NCI-H524 treated with DMSO at 0.1 percent for 48 hours (cell line): ENCODE measurements around the gene KRTAP10-1.

Experiments used
- DNase-seq: peaks from one replicate; lab custom pipeline; 2025; lab: John Stamatoyannopoulos, UW

KRTAP10-1 gene

GRCh38 chr21:44527156-44527982, 12.6 kb downstream of the KRTAP10-1 start:
- no peak for DNase-seq

- no peak for DNase-seq
These were observed 13.6 kb downstream of the KRTAP10-1 start for GRCh38 chr21:44526096-44526997.

- no peak for DNase-seq
These were observed 14.5 kb downstream of the KRTAP10-1 start for GRCh38 chr21:44525391-44526095.

GRCh38 chr21:44524414-44525371, 15.3 kb downstream of the KRTAP10-1 start:
- DNase-seq = no peak

DNA sequence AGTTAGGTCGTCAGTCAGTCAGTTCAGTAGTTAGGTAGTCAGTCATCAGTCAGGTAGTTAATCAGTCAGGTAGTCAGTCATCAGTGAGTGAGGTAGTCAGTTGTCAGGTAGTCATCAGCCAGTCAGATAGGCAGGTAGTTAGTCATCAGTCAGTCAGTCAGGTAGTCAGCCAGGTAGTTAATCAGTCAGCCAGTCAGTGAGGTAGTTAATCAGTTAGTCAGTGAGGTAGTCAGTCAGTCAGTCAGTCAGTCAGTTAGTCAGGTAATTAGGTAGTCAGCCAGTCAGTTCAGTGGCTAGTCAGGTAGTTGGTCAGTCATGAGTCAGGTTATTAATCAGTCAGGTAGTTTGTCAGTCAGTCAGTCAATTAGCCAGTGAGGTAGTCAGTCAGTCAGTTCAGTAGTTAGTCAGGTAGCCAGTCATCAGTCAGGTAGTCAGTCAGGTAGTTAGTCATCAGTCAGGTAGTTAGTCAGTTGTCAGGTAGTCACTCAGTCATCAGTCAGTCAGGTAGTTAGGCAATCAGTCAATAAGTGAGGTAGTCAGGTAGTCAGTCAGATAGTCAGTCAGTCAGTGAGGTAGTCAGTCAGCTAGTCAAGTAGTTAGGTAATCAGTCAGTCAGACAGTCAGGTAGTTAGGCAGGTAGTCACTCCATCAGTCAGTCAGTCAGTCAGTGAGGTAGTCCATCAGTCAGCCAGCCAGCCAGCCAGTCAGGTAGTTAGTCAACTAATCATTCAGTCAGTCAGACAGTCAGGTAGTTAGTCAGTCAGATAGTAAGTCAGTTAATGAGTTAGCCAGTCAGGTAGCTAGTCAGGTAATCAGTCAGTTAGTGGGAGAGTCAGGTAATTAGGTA, 16.2 kb downstream of the KRTAP10-1 start:
- DNase-seq = no peak

GRCh38 chr21:44522753-44523204, 17.2 kb downstream of the KRTAP10-1 start:
- no peak for DNase-seq

DNA sequence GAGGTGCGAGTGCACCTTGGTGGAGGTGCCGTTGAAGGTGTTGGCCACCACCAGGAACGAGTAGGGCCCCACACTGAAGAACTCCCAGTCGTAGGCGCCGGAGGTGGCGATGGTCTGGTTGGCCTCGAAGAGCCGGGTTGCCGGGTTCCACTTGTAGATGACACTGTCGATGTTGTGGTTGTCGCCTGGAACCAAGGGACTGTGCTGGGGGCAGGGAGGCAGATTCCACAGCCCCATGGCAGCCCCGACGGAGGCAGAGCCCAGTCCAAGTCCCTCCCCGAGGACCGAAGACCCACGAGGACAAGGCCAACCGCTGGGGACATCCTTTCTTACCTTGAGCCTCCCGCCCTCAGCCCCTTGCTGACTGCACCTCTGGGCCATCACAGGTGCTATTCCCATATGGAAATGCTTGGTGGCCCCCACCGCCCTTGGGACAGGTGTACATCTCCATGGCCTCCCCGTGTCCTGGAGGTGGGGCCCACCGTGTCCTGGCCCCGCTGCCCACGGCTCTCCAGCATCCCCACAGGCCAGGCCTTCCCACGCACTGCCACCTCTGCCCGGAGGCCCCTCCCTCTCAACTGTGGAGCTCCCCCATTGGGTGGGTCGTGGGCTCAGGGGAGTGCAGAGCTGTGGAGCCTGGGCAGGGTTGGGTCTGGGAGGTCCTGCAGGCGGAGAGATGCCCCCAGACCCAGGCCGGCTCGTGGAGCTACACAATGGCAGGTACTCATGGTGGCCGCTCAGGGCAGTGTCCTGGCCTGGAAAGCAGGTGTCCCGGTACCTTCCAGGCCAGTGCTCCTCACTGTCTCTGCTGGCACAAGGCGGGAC, 17.9 kb downstream of the KRTAP10-1 start:
- DNase-seq = no peak

- DNase-seq = no peak
These were observed 18.6 kb downstream of the KRTAP10-1 start for GRCh38 chr21:44521301-44521927.

- no peak for DNase-seq
These were observed 19.4 kb downstream of the KRTAP10-1 start for GRCh38 chr21:44520326-44521300.

GRCh38 chr21:44519346-44520325, 20.4 kb downstream of the KRTAP10-1 start:
- DNase-seq = no peak

DNA sequence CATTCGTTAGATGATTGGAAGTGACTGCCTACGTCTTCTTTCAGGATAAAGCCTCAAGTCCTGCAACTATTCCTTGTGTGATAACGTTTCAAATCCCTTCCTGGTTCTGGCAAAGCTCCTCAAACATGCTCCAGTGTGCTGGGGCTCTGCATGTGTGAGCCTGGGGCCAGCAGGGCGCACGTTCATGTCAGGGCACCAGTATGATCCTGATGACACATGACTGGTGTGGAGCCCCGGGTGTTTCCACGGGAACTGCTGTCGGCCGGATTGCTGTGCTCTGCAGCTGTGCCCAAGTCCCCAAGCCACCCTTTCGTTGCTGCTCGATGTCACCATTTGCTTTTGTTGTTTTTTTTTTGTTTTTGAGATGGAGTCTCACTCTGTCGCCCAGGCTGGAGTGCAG, 21.3 kb downstream of the KRTAP10-1 start:
- no peak for DNase-seq

GRCh38 chr21:44517175-44517899, 22.7 kb downstream of the KRTAP10-1 start:
- peak; percentile 80 for DNase-seq

- no peak for DNase-seq
These were observed 23.2 kb downstream of the KRTAP10-1 start for GRCh38 chr21:44516828-44517174.

GRCh38 chr21:44516342-44516741, 23.7 kb downstream of the KRTAP10-1 start:
- no peak for DNase-seq

- no peak for DNase-seq
These were observed 24.4 kb downstream of the KRTAP10-1 start for GRCh38 chr21:44515359-44516165.
